ENCODE data around the gene VWA3B. TPM values are rescaled to one million over a fixed set of nuclear protein-coding genes. Genes with fewer than 3 reads are reported as not detected.
A peak's percentile ranks its signal among the peaks of the same experiment; 100 is the strongest.

VWA3B gene
- total RNA-seq, 2 donors from 2014 or later, result 0.78 TPM; not detected in 1

DNA sequence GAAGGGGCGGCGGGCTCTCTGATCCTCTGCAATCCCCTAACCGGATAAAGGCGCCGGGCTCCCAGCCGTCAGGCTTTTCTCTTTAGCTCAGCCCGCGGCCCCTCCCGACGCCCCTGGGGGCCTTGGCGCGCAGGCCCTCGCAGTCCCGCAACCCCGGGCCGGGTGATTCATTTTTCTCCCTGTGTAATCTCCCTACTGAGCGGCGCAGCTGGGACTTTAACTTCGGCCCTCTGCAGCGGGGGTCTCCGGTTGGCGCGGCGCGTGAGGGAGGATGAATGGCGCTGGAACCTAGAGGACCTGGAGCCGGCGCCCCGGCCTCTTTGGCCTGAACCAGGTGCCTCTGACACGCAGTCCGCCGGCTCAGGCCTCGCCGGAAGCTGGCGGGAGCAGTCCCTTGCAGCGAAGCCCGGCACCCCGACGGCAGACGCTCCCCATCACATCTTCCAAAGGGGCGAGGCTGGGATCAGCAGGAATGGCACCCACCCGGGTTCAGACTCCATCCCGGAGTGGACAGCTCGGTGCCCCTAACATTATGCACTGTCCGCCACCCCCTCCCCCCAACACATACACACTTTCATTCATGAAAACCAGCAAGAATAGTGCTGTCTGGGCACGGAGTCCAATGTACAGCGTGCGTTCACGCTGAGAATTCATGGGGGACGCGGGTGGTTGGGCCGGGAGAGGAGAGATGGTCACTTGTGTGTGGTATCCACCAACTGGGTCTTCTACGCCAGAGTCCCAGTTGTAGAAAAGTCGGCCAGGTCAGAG lies 260.5 kb downstream of the VWA3B start:
- no peaks in the 10 kb centered on the region for H3K36me3 ChIP-seq (replicated peaks in 1 of 2; ENCODE audit: insufficient read depth in 1 of 2, low read depth in 2 of 2)
- peaks cover 15% of the 10 kb centered on the region for H3K4me1 ChIP-seq
- ATAC-seq (no peak), DNase-seq (no peak)
- TF ChIP-seq, protein P1, sequence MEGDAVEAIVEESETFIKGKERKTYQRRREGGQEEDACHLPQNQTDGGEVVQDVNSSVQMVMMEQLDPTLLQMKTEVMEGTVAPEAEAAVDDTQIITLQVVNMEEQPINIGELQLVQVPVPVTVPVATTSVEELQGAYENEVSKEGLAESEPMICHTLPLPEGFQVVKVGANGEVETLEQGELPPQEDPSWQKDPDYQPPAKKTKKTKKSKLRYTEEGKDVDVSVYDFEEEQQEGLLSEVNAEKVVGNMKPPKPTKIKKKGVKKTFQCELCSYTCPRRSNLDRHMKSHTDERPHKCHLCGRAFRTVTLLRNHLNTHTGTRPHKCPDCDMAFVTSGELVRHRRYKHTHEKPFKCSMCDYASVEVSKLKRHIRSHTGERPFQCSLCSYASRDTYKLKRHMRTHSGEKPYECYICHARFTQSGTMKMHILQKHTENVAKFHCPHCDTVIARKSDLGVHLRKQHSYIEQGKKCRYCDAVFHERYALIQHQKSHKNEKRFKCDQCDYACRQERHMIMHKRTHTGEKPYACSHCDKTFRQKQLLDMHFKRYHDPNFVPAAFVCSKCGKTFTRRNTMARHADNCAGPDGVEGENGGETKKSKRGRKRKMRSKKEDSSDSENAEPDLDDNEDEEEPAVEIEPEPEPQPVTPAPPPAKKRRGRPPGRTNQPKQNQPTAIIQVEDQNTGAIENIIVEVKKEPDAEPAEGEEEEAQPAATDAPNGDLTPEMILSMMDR (IDR thresholded peaks at IDR 0.05), result no peak
- no peak for TF ChIP-seq POLR2A (IDR thresholded peaks at IDR 0.05)
- H3K27ac ChIP-seq, result no peak overlapping the region
- no peak overlapping the region for H3K4me3 ChIP-seq
- H3K9me3 ChIP-seq, result no peaks in the 10 kb centered on the region
- 5 to 12% methylated on average over 24 to 54 of the region's 54 CpGs for WGBS, 2 donors
- intact Hi-C loops (cut with DNase I), result no loop called here
- H3K27me3 ChIP-seq, result peaks cover 0 to 20% of the 10 kb centered on the region in 2 donors

DNA sequence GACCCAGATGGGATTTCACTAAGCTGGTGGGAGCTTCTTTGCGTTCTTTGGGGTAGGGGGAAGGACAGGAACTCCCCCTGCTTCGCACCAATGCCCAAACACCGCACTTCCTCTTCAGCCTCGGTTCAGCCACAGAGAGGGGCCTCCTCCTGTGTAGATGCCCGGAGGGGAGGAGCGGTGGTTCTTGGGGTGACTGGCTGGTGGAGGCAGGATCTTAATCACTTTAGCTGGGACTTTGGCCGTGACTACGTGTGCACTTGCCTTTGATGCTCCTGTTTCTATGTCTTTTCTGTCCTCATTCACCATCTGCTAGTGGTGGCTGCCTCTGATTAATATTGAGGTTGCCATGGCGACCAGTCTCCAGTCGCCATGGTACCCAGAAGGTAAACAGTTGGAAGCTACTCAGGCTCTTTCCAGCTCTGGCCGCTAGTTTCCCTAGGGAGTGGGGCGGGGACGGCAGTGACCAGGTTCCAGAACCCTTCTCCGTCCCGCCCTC lies 261.1 kb downstream of the VWA3B start:
- intact Hi-C loops (cut with DNase I), result no loop called here
- no peaks in the 10 kb centered on the region for H3K36me3 ChIP-seq (replicated peaks in 1 of 2; ENCODE audit: insufficient read depth in 1 of 2, low read depth in 2 of 2)
- peaks cover 0 to 20% of the 10 kb centered on the region in 2 donors for H3K27me3 ChIP-seq
- no peak for ATAC-seq
- peaks cover 15% of the 10 kb centered on the region for H3K4me1 ChIP-seq
- 4 to 8% methylated on average over 15 of the region's 15 CpGs for WGBS, 2 donors
- DNase-seq, result peak in 3 of 4 donors; percentile 27 to 34 (median 31)
- H3K27ac ChIP-seq, result no peak overlapping the region
- H3K9me3 ChIP-seq, result no peaks in the 10 kb centered on the region
- no peak overlapping the region for H3K4me3 ChIP-seq
- TF ChIP-seq, protein P1 (IDR thresholded peaks at IDR 0.05), result no peak
- TF ChIP-seq POLR2A (IDR thresholded peaks at IDR 0.05), result no peak

DNA sequence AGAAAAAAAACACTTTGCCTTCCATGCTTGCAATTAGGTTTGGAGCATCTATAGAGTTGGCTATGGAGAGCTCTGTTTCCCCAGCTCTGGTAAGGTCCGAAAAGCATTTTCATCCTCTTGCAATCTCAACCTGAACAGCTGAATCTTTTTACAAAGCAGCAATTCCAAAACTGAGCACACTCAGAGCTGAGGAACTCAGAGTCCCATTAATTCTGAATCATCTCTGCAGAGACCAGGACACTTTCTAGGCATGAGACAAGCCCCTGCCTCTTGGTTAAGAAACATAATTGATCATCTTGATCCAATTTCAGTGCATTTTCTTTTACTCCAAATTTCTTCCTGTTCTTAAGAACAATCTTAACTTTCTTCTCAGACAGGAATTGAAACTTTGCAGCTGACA lies 263.4 kb downstream of the VWA3B start:
- Histone ChIP-seq H3K27ac (no peak overlapping the region), H3K4me3 (no peak overlapping the region), H3K36me3 (replicated peaks in 1 of 2; ENCODE audit: insufficient read depth in 1 of 2, low read depth in 2 of 2) (no peaks in the 10 kb centered on the region), H3K4me1 (peaks cover 15% of the 10 kb centered on the region), H3K9me3 (no peaks in the 10 kb centered on the region), H3K27me3 (peaks cover 0 to 20% of the 10 kb centered on the region in 2 donors)
- 63 to 88% methylated on average over 1 of the region's 1 CpG for WGBS, 2 donors
- TF ChIP-seq, protein P1 (IDR thresholded peaks at IDR 0.05), result no peak
- TF ChIP-seq POLR2A (IDR thresholded peaks at IDR 0.05), result no peak
- intact Hi-C loops (cut with DNase I), result no loop called here
- DNase-seq (no peak), ATAC-seq (no peak)

DNA sequence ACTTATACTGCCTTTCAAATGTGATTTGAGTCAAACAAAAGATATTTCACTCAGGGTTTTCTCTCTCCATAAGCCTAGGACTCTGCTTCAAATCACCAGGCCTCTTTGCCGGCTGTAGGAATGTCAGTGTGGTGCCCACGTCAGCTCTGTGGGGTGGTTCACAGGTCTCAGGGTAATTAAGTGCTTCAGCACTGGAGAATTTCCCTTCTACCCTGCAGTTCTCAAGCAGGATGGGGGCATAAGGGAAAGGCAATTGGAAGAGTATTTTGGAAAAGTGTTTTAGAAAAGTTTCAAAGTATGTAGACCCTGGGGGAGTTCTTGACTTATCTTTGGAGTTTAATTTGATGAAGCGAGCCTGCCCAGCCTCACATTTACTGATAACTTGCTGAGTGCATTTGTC lies 268.9 kb downstream of the VWA3B start:
- Histone ChIP-seq H3K27me3 (no peaks in the 10 kb centered on the region), H3K4me3 (no peak overlapping the region), H3K4me1 (no peaks in the 10 kb centered on the region), H3K27ac (no peak overlapping the region), H3K9me3 (no peaks in the 10 kb centered on the region), H3K36me3 (replicated peaks in 1 of 2; ENCODE audit: insufficient read depth in 1 of 2, low read depth in 2 of 2) (no peaks in the 10 kb centered on the region)
- ATAC-seq (no peak), DNase-seq (no peak)
- TF ChIP-seq, protein P1 (IDR thresholded peaks at IDR 0.05), result no peak
- no peak for TF ChIP-seq POLR2A (IDR thresholded peaks at IDR 0.05)
- intact Hi-C loops (cut with DNase I), result no loop called here
- WGBS, 2 donors, result 44 to 60% methylated on average over 3 of the region's 3 CpGs

DNA sequence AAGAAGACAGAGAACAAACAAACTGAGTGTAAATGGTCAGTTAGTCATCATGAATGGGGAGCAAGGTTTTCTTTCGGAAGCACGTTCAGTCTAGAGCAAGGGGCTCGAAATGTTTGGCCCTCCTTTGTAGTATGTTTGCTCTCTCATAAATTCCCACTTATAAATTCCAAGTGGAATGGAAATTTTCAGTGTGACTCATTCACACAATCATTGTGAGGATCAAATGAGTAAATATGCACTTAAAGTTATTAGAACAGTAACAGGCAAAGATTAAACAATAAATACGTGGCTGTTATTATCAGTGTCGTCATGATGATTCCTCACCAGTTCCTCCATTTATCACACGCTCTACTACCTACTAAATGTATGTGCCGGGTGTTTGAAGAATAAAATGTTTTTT lies 269.8 kb downstream of the VWA3B start:
- Histone ChIP-seq H3K27ac (no peak overlapping the region), H3K4me1 (no peaks in the 10 kb centered on the region), H3K4me3 (no peak overlapping the region), H3K9me3 (no peaks in the 10 kb centered on the region), H3K36me3 (replicated peaks in 1 of 2; ENCODE audit: insufficient read depth in 1 of 2, low read depth in 2 of 2) (no peaks in the 10 kb centered on the region), H3K27me3 (no peaks in the 10 kb centered on the region)
- DNase-seq, result no peak
- intact Hi-C loops (cut with DNase I), result no loop called here
- 55 to 61% methylated on average over 7 of the region's 7 CpGs for WGBS, 2 donors
- TF ChIP-seq, protein P1 (IDR thresholded peaks at IDR 0.05), result no peak
- TF ChIP-seq POLR2A (IDR thresholded peaks at IDR 0.05), result no peak
- ATAC-seq, result no peak

All from body of pancreas (tissue), 4 donors.